ENCODE data around the gene CIDEC. TPM values are rescaled to one million over a fixed set of nuclear protein-coding genes. Genes with fewer than 3 reads are reported as not detected.
"Not testable (repeated sequence)": the region's sequence is repeated elsewhere in the genome, so short reads cannot be mapped to it uniquely, and the experiment has no call there.

Gene CIDEC
- polyA plus RNA-seq, 1 donor: 35.6 TPM

DNA sequence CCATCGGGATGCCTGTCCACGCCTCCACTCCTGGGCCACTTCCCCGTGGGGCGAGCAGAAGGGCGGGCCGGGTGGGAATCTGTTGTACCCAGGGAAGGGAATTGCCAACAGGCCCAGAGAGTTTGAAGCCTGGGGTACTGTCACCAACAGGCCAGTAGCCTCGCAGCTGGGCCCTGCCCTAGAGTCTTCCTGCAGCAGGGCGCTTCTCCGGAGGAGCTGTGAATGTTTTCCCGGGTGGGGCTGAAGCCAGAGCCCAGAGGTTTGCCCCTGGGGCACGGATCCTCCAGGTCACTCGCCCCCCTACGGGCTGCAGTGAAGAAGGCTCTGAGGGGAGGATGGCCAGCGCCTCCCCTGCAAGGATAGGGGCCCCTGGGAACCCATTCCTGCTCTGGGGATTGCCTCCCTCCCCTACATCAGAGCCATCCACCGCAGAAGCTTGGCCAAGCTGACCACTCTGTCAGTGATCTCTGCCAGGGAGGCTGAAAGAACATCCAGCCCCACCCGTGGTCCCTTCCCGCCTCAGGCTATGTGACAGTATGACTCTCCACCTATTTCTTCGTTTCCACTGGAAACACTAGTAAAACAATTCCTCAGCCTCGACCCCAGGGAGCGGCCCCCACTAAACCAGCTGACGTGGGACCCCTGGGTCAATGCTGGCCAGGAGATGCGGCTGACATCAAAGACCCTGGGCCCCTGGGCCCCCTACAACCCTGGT, 16.8 kb downstream of the CIDEC start:
- WGBS (ENCODE audit: insufficient coverage, low lambda C conversion rate): no CpG with 5 or more reads among the region's 22 CpGs
- Histone ChIP-seq H3K4me3 (ENCODE audit: low read length) (peak overlapping the region; percentile 35), H3K4me1 (ENCODE audit: control insufficient read depth, insufficient read depth, low read length) (peaks cover 17% of the 10 kb centered on the region), H3K9me3 (ENCODE audit: control insufficient read depth, low read depth, low read length) (no peaks in the 10 kb centered on the region), H3K27me3 (ENCODE audit: control insufficient read depth, insufficient read depth, low read length) (no peaks in the 10 kb centered on the region), H3K36me3 (ENCODE audit: control insufficient read depth, insufficient read depth, low read length) (no peaks in the 10 kb centered on the region), H3K27ac (ENCODE audit: low read length) (no peak overlapping the region)
- no peak for DNase-seq

DNA sequence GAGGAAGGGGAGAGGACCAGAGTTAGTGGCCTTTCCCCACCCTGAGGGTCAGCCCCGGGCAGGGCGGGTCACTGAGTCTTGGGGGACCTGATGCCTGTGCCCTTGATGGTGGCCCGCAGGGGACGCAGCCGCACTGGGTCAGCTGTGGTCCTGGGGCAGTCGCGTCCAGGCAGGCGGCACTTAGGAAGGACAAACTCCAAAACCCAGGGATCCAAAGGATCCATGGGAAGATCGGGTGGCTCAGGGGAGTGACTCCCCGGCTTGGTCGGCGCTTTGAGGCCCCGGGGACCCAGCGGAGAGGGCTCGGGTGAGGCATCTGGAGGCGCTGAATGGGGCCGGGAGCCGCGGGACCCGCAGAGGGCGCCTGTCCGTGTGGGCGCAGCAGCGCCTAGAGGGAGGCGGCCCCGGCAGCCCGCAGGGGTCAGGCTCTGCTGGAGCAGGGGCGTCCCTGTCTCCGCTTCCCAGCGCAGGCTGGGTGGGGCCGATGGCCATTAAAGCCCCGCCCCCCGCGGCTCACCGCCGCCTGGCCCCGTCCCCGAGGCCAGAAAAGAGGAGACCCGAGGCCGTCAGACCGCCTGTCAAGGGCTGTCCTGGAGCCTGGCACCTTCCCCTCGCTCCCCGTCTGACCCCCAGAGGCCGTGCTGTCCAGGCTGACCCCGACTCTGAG, 17.5 kb downstream of the CIDEC start:
- WGBS (ENCODE audit: insufficient coverage, low lambda C conversion rate): no CpG with 5 or more reads among the region's 45 CpGs
- Histone ChIP-seq H3K4me3 (ENCODE audit: low read length) (peak overlapping the region; percentile 35), H3K4me1 (ENCODE audit: control insufficient read depth, insufficient read depth, low read length) (peaks cover 17% of the 10 kb centered on the region), H3K27ac (ENCODE audit: low read length) (no peak overlapping the region), H3K9me3 (ENCODE audit: control insufficient read depth, low read depth, low read length) (no peaks in the 10 kb centered on the region), H3K36me3 (ENCODE audit: control insufficient read depth, insufficient read depth, low read length) (no peaks in the 10 kb centered on the region), H3K27me3 (ENCODE audit: control insufficient read depth, insufficient read depth, low read length) (no peaks in the 10 kb centered on the region)
- peak; percentile 54 to 72 for DNase-seq

- H3K9me3 ChIP-seq (ENCODE audit: control insufficient read depth, low read depth, low read length): no peaks in the 10 kb centered on the region
- no peaks in the 10 kb centered on the region for H3K36me3 ChIP-seq (ENCODE audit: control insufficient read depth, insufficient read depth, low read length)
- no peak overlapping the region for H3K4me3 ChIP-seq (ENCODE audit: low read length)
- WGBS (ENCODE audit: insufficient coverage, low lambda C conversion rate): no CpG with 5 or more reads among the region's 5 CpGs
- no peak overlapping the region for H3K27ac ChIP-seq (ENCODE audit: low read length)
- DNase-seq: no peak
- H3K27me3 ChIP-seq (ENCODE audit: control insufficient read depth, insufficient read depth, low read length): no peaks in the 10 kb centered on the region
- H3K4me1 ChIP-seq (ENCODE audit: control insufficient read depth, insufficient read depth, low read length): peaks cover 17% of the 10 kb centered on the region
These were observed 18.4 kb downstream of the CIDEC start for GRCh38 chr3:9861626-9862130.

GRCh38 chr3:9861201-9861600, 18.9 kb downstream of the CIDEC start:
- H3K36me3 ChIP-seq (ENCODE audit: control insufficient read depth, insufficient read depth, low read length): no peaks in the 10 kb centered on the region
- no peak overlapping the region for H3K27ac ChIP-seq (ENCODE audit: low read length)
- H3K4me1 ChIP-seq (ENCODE audit: control insufficient read depth, insufficient read depth, low read length): peaks cover 17% of the 10 kb centered on the region
- H3K27me3 ChIP-seq (ENCODE audit: control insufficient read depth, insufficient read depth, low read length): no peaks in the 10 kb centered on the region
- no CpG with 5 or more reads among the region's 4 CpGs for WGBS (ENCODE audit: insufficient coverage, low lambda C conversion rate)
- H3K9me3 ChIP-seq (ENCODE audit: control insufficient read depth, low read depth, low read length): no peaks in the 10 kb centered on the region
- H3K4me3 ChIP-seq (ENCODE audit: low read length): no peak overlapping the region
- no peak for DNase-seq

- no peak overlapping the region for H3K27ac ChIP-seq (ENCODE audit: low read length)
- H3K9me3 ChIP-seq (ENCODE audit: control insufficient read depth, low read depth, low read length): no peaks in the 10 kb centered on the region
- H3K4me3 ChIP-seq (ENCODE audit: low read length): no peak overlapping the region
- DNase-seq: no peak
- WGBS (ENCODE audit: insufficient coverage, low lambda C conversion rate): no CpG with 5 or more reads among the region's 12 CpGs
- H3K36me3 ChIP-seq (ENCODE audit: control insufficient read depth, insufficient read depth, low read length): no peaks in the 10 kb centered on the region
- H3K27me3 ChIP-seq (ENCODE audit: control insufficient read depth, insufficient read depth, low read length): no peaks in the 10 kb centered on the region
- H3K4me1 ChIP-seq (ENCODE audit: control insufficient read depth, insufficient read depth, low read length): peaks cover 17% of the 10 kb centered on the region
These were observed 20.5 kb downstream of the CIDEC start for GRCh38 chr3:9859530-9860025.

DNA sequence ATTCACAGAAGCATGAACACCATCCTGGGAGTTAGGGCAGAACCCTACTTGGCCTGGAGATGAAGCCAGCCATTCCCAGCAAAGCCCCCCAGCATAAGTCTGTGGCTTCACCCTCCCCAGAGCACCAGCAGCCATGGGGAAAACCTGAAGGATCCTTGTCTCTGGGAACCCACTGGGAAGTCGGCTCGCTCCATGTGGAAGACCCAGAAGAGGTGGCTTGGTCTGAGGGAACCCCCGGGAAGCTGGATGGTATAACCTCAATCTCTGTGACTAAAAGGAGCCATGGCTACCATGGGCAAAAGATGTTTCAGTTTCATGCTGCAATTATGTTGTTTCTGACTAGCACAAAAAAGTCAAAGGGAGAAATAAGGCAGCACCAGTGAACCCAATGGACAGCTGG, 24.5 kb downstream of the CIDEC start:
- Histone ChIP-seq H3K36me3 (ENCODE audit: control insufficient read depth, insufficient read depth, low read length) (no peaks in the 10 kb centered on the region), H3K27me3 (ENCODE audit: control insufficient read depth, insufficient read depth, low read length) (no peaks in the 10 kb centered on the region), H3K9me3 (ENCODE audit: control insufficient read depth, low read depth, low read length) (no peaks in the 10 kb centered on the region), H3K4me3 (ENCODE audit: low read length) (no peak overlapping the region), H3K4me1 (ENCODE audit: control insufficient read depth, insufficient read depth, low read length) (no peaks in the 10 kb centered on the region), H3K27ac (ENCODE audit: low read length) (no peak overlapping the region)
- DNase-seq: no peak
- WGBS (ENCODE audit: insufficient coverage, low lambda C conversion rate): no CpG with 5 or more reads among the region's 3 CpGs

- not testable (repeated sequence) for H3K4me1 ChIP-seq (ENCODE audit: control insufficient read depth, insufficient read depth, low read length); DNase-seq; H3K9me3 ChIP-seq (ENCODE audit: control insufficient read depth, low read depth, low read length); H3K36me3 ChIP-seq (ENCODE audit: control insufficient read depth, insufficient read depth, low read length); H3K27me3 ChIP-seq (ENCODE audit: control insufficient read depth, insufficient read depth, low read length); H3K27ac ChIP-seq (ENCODE audit: low read length); H3K4me3 ChIP-seq (ENCODE audit: low read length)
- WGBS (ENCODE audit: insufficient coverage, low lambda C conversion rate): 93% methylated on average over 3 of the region's 11 CpGs
These were observed 25.6 kb downstream of the CIDEC start for GRCh38 chr3:9854291-9854940.

- Histone ChIP-seq H3K36me3 (ENCODE audit: control insufficient read depth, insufficient read depth, low read length) (no peaks in the 10 kb centered on the region), H3K27me3 (ENCODE audit: control insufficient read depth, insufficient read depth, low read length) (no peaks in the 10 kb centered on the region), H3K9me3 (ENCODE audit: control insufficient read depth, low read depth, low read length) (no peaks in the 10 kb centered on the region), H3K4me1 (ENCODE audit: control insufficient read depth, insufficient read depth, low read length) (no peaks in the 10 kb centered on the region), H3K27ac (ENCODE audit: low read length) (no peak overlapping the region), H3K4me3 (ENCODE audit: low read length) (no peak overlapping the region)
- DNase-seq: no peak
- 100% methylated on average over 1 of the region's 6 CpGs for WGBS (ENCODE audit: insufficient coverage, low lambda C conversion rate)
These were observed 27.5 kb downstream of the CIDEC start for GRCh38 chr3:9852528-9852927.

GRCh38 chr3:9851926-9852325, 28.1 kb downstream of the CIDEC start:
- H3K9me3 ChIP-seq (ENCODE audit: control insufficient read depth, low read depth, low read length); H3K27me3 ChIP-seq (ENCODE audit: control insufficient read depth, insufficient read depth, low read length); H3K4me1 ChIP-seq (ENCODE audit: control insufficient read depth, insufficient read depth, low read length); DNase-seq; H3K4me3 ChIP-seq (ENCODE audit: low read length); H3K27ac ChIP-seq (ENCODE audit: low read length); H3K36me3 ChIP-seq (ENCODE audit: control insufficient read depth, insufficient read depth, low read length): not testable (repeated sequence)
- WGBS (ENCODE audit: insufficient coverage, low lambda C conversion rate): no CpG with 5 or more reads among the region's 6 CpGs

DNA sequence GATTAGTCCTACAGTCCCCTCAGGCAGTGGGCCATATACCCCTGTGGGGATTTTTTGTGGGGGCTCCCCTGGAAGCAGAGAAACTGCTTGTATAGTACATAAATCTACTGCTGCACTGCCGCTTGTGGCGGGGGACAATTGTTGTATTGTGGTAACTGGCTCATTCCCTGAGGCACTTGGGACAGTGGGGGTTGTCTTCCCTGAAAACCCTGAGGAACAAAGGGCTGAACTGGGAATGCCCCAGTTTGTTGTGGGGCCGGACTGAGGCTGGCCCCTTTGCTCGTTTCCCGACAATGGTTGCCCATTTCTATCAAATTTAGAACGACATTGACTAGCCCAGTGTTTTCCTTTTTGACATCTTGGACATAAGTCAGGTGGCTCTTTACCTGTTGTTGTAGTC, 28.7 kb downstream of the CIDEC start:
- not testable (repeated sequence) for H3K27me3 ChIP-seq (ENCODE audit: control insufficient read depth, insufficient read depth, low read length); H3K27ac ChIP-seq (ENCODE audit: low read length); H3K4me3 ChIP-seq (ENCODE audit: low read length); DNase-seq; H3K4me1 ChIP-seq (ENCODE audit: control insufficient read depth, insufficient read depth, low read length); H3K36me3 ChIP-seq (ENCODE audit: control insufficient read depth, insufficient read depth, low read length); H3K9me3 ChIP-seq (ENCODE audit: control insufficient read depth, low read depth, low read length)
- no CpG with 5 or more reads among the region's 6 CpGs for WGBS (ENCODE audit: insufficient coverage, low lambda C conversion rate)

All from large intestine (tissue), 3 donors.